Measurements from ENCODE around the gene CNST.

GRCh38 chr1:246564839-246565750 is 1.2 kb upstream of the CNST start:
- TF ChIP-seq CTCF (conservative IDR thresholded peaks at IDR 0.05; ENCODE audit: low read length) (no peak), EZH2phosphoT487 (IDR thresholded peaks at IDR 0.05; ENCODE audit: borderline replicate concordance, low read depth, low read length) (no peak)

All from OCI-LY7 (cell line).